WTC11 (cell line): ENCODE data around the gene NOP14. TPM values are rescaled to one million over a fixed set of nuclear protein-coding genes. Genes with fewer than 3 reads are reported as not detected.

Source experiments
- ATAC-seq: fragments of 200-7000 bp; cut with Tn5 transposase; 2 replicates; pipeline ENCODE4 v1.10.0; 2021; ENCODE audit warnings: mild to moderate bottlenecking, moderate library complexity
- CTCF ChIA-PET: fragments of 300-600 bp; sonication (Branson Sonifier 250); formaldehyde crosslinking; loops from one replicate; lab custom pipeline; 2021; ENCODE audit warnings: antibody characterized with exemption; lab: Charles Lee
- POLR2A ChIA-PET: fragments of 350-600 bp; sonication (Branson Sonifier 250); formaldehyde crosslinking; loops from one replicate; lab custom pipeline; 2021; ENCODE audit warnings: antibody characterized with exemption; lab: Charles Lee
- DNase-seq: peaks from one replicate; pipeline ENCODE4 v3.0.0; 2021; ENCODE audit warnings: low spot score
- H3K27ac Mint-ChIP-seq: 2 replicates; pipeline ENCODE4 v1.8.0; 2021; ENCODE audit warnings: mixed read lengths
- H3K27me3 Mint-ChIP-seq: 2 replicates; pipeline ENCODE4 v1.8.0; 2021; ENCODE audit warnings: low read depth, mild to moderate bottlenecking, moderate library complexity, mixed read lengths
- H3K36me3 Mint-ChIP-seq: 2 replicates; pipeline ENCODE4 v1.8.0; 2021; ENCODE audit warnings: mixed read lengths
- H3K4me1 Mint-ChIP-seq: 2 replicates; pipeline ENCODE4 v1.8.0; 2022; ENCODE audit warnings: mixed read lengths
- H3K4me3 Mint-ChIP-seq: 2 replicates; pipeline ENCODE4 v1.8.0; 2021; ENCODE audit warnings: mild to moderate bottlenecking, moderate library complexity, mixed read lengths
- H3K9me3 Mint-ChIP-seq: 2 replicates; pipeline ENCODE4 v1.8.0; 2021; ENCODE audit warnings: mixed read lengths
- EMX1 ChIP-seq: fragments of 250-450 bp; sonication (Bioruptor Pico); IDR thresholded peaks from 2 replicates; pipeline ENCODE4 v1.8.0; 2021; ENCODE audit warnings: mild to moderate bottlenecking
- ESRRA ChIP-seq: sonication (generic); formaldehyde crosslinking; IDR thresholded peaks from 2 replicates; pipeline ENCODE4 v1.8.1; 2022; ENCODE audit warnings: mild to moderate bottlenecking, missing genetic modification reagents, borderline replicate concordance
- HMGA2 ChIP-seq: fragments of 250-450 bp; sonication (Bioruptor Pico); IDR thresholded peaks from 2 replicates; pipeline ENCODE4 v1.4.0; 2021; ENCODE audit warnings: mild to moderate bottlenecking, moderate library complexity
- JAZF1 ChIP-seq: fragments of 250-450 bp; sonication (Bioruptor Pico); IDR thresholded peaks from 2 replicates; pipeline ENCODE4 v1.9.0; 2021; ENCODE audit warnings: moderate library complexity, mild to moderate bottlenecking, inconsistent platforms
- NFYB ChIP-seq: sonication (generic); formaldehyde crosslinking; conservative IDR thresholded peaks from 2 replicates; pipeline ENCODE4 v1.8.0; 2022; ENCODE audit warnings: low read depth, missing genetic modification reagents
- RORB ChIP-seq: fragments of 250-450 bp; sonication (Bioruptor Pico); IDR thresholded peaks from 2 replicates; pipeline ENCODE4 v1.9.0; 2021; ENCODE audit warnings: mild to moderate bottlenecking
- SMAD4 ChIP-seq: sonication (generic); formaldehyde crosslinking; IDR thresholded peaks from 2 replicates; pipeline ENCODE4 v1.8.0; 2022; ENCODE audit warnings: mild to moderate bottlenecking, missing genetic modification reagents
- SP1 ChIP-seq: sonication (generic); formaldehyde crosslinking; conservative IDR thresholded peaks from 2 replicates; pipeline ENCODE4 v1.8.1; 2022; ENCODE audit warnings: missing genetic modification reagents
- TCF7 ChIP-seq: sonication (generic); formaldehyde crosslinking; IDR thresholded peaks from 2 replicates; pipeline ENCODE4 v1.8.0; 2022; ENCODE audit warnings: mild to moderate bottlenecking, low read depth, missing genetic modification reagents, moderate library complexity
- USF1 ChIP-seq: sonication (generic); formaldehyde crosslinking; IDR thresholded peaks from 2 replicates; pipeline ENCODE4 v1.8.0; 2022; ENCODE audit warnings: mild to moderate bottlenecking, missing genetic modification reagents
- ZBTB21 ChIP-seq: sonication (generic); formaldehyde crosslinking; IDR thresholded peaks from 2 replicates; pipeline ENCODE4 v1.8.1; 2023; ENCODE audit warnings: mild to moderate bottlenecking, missing genetic modification reagents, borderline replicate concordance
- ZNF281 ChIP-seq: sonication (generic); formaldehyde crosslinking; IDR thresholded peaks from 2 replicates; pipeline ENCODE4 v1.8.0; 2023; ENCODE audit warnings: mild to moderate bottlenecking, missing genetic modification reagents
- ZNF423 ChIP-seq: fragments of 250-450 bp; sonication (Bioruptor Pico); IDR thresholded peaks from 2 replicates; pipeline ENCODE4 v2.1.2; 2022; ENCODE audit warnings: mild to moderate bottlenecking, moderate library complexity
- ZNF512 ChIP-seq: sonication (generic); formaldehyde crosslinking; IDR thresholded peaks from 2 replicates; pipeline ENCODE4 v1.8.1; 2022; ENCODE audit warnings: missing genetic modification reagents, borderline replicate concordance
- total RNA-seq: library from RNA; stranded (reverse); gene quantifications from 3 replicates; pipeline ENCODE4 v1.2.3, GENCODE V29; 2021
- TF ChIP-seq, protein P1 (sequence below): fragments of 250-450 bp; sonication (Bioruptor Pico); IDR thresholded peaks from 2 replicates; pipeline ENCODE4 v2.1.2; 2022; ENCODE audit warnings: mild to moderate bottlenecking, moderate library complexity
- TF ChIP-seq, protein P2 (sequence below): sonication (generic); formaldehyde crosslinking; IDR thresholded peaks from 2 replicates; pipeline ENCODE4 v1.8.1; 2022; ENCODE audit warnings: mild to moderate bottlenecking, missing genetic modification reagents, moderate library complexity, borderline replicate concordance
- TF ChIP-seq, protein P3 (sequence below): sonication (generic); formaldehyde crosslinking; IDR thresholded peaks from 2 replicates; pipeline ENCODE4 v1.8.1; 2023; ENCODE audit warnings: mild to moderate bottlenecking, missing genetic modification reagents, moderate library complexity
- TF ChIP-seq, protein P4 (sequence below): sonication (generic); formaldehyde crosslinking; IDR thresholded peaks from 2 replicates; pipeline ENCODE4 v1.8.0; 2022; ENCODE audit warnings: mild to moderate bottlenecking, missing genetic modification reagents

Gene NOP14
- total RNA-seq, 1 experiment from 2014 or later = 39.1 TPM

DNA sequence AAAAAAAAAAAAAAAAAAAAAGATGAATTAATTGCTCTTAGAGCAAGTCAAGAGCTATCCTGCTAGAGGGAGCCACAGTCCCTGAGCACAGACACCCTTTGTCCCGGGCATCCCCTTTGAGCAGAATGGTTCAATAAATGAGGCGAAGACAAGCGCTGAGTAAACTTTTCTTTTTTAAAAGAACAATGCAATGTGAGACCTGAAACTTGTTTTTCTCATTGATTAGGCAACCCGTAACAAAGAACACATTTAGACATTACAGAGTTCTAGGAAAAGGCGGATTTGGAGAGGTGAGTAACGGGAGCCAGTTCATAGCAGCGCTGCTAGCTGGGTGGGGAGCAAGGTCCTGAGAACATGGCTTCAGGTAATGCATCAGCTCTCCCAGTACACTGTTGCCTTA is 46.2 kb upstream of the NOP14 start (continued):
- TF ChIP-seq, protein P1, sequence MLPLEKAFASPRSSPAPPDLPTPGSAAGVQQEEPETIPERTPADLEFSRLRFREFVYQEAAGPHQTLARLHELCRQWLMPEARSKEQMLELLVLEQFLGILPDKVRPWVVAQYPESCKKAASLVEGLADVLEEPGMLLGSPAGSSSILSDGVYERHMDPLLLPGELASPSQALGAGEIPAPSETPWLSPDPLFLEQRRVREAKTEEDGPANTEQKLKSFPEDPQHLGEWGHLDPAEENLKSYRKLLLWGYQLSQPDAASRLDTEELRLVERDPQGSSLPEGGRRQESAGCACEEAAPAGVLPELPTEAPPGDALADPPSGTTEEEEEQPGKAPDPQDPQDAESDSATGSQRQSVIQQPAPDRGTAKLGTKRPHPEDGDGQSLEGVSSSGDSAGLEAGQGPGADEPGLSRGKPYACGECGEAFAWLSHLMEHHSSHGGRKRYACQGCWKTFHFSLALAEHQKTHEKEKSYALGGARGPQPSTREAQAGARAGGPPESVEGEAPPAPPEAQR (CRISPR knock-in tag) = no peak
- TF ChIP-seq JAZF1 (CRISPR knock-in tag) = no peak
- no peak for TF ChIP-seq TCF7
- no peak for TF ChIP-seq ZNF512 (CRISPR knock-in tag)
- no peak for TF ChIP-seq SP1 (CRISPR knock-in tag)
- TF ChIP-seq USF1 (CRISPR knock-in tag) = no peak
- TF ChIP-seq, protein P2, sequence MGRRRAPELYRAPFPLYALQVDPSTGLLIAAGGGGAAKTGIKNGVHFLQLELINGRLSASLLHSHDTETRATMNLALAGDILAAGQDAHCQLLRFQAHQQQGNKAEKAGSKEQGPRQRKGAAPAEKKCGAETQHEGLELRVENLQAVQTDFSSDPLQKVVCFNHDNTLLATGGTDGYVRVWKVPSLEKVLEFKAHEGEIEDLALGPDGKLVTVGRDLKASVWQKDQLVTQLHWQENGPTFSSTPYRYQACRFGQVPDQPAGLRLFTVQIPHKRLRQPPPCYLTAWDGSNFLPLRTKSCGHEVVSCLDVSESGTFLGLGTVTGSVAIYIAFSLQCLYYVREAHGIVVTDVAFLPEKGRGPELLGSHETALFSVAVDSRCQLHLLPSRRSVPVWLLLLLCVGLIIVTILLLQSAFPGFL = no peak
- TF ChIP-seq, protein P3, sequence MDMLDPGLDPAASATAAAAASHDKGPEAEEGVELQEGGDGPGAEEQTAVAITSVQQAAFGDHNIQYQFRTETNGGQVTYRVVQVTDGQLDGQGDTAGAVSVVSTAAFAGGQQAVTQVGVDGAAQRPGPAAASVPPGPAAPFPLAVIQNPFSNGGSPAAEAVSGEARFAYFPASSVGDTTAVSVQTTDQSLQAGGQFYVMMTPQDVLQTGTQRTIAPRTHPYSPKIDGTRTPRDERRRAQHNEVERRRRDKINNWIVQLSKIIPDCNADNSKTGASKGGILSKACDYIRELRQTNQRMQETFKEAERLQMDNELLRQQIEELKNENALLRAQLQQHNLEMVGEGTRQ (CRISPR knock-in tag) = no peak

GRCh38 chr4:3007724-3008123 is 44.5 kb upstream of the NOP14 start:
- no peaks in the 10 kb centered on the region for H3K36me3 Mint-ChIP-seq
- CTCF ChIA-PET = interaction anchor here (1.0 kb wide), 1 partner anchor 30 kb away, joined by 3 read pairs; no protein-coding TSS in a partner anchor
- TF ChIP-seq EMX1 (CRISPR knock-in tag) (no peak), ZNF423 (CRISPR knock-in tag) (no peak), ESRRA (CRISPR knock-in tag) (no peak), NFYB (CRISPR knock-in tag) (no peak), ZNF512 (CRISPR knock-in tag) (no peak), ZBTB21 (no peak), HMGA2 (CRISPR knock-in tag) (no peak), SMAD4 (CRISPR knock-in tag) (no peak), ZNF281 (CRISPR knock-in tag) (no peak), RORB (CRISPR knock-in tag) (no peak)
- TF ChIP-seq, protein P4, sequence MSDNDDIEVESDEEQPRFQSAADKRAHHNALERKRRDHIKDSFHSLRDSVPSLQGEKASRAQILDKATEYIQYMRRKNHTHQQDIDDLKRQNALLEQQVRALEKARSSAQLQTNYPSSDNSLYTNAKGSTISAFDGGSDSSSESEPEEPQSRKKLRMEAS (CRISPR knock-in tag) = no peak
- TF ChIP-seq, all 79 proteins: peak for 0
- H3K27me3 Mint-ChIP-seq = no peaks in the 10 kb centered on the region
- DNase-seq = no peak
- ATAC-seq = no peak
- H3K4me3 Mint-ChIP-seq = no peak overlapping the region
- POLR2A ChIA-PET = no interaction called here
- H3K27ac Mint-ChIP-seq = no peak overlapping the region
- no peaks in the 10 kb centered on the region for H3K4me1 Mint-ChIP-seq
- H3K9me3 Mint-ChIP-seq = no peaks in the 10 kb centered on the region
